ENCODE results near the gene AKAP8. TPM values are rescaled to one million over a fixed set of nuclear protein-coding genes. Genes with fewer than 3 reads are reported as not detected.
"Not testable (repeated sequence)": the region's sequence is repeated elsewhere in the genome, so short reads cannot be mapped to it uniquely, and the experiment has no call there.

Gene AKAP8
- total and polyA plus RNA-seq, 2 donors = 18.0 to 25.4 TPM

GRCh38 chr19:15360015-15360414 lies 19.6 kb downstream of the AKAP8 start:
- H3K27me3 ChIP-seq (ENCODE audit: control insufficient read depth in 2 of 2, insufficient read depth in 1 of 2, low read length in 1 of 2); DNase-seq (ENCODE audit: low read depth in 6 of 9, low spot score in 9 of 9); H3K4me3 ChIP-seq (ENCODE audit: low read length in 2 of 2); H3K4me1 ChIP-seq (ENCODE audit: control insufficient read depth in 2 of 2, insufficient read depth in 2 of 2, low read length in 2 of 2); H3K27ac ChIP-seq (ENCODE audit: low read depth in 1 of 2, low read length in 1 of 2); H3K9me3 ChIP-seq (ENCODE audit: control insufficient read depth in 2 of 2, insufficient read depth in 1 of 2, low read length in 1 of 2): not testable (repeated sequence)
- H3K36me3 ChIP-seq (ENCODE audit: control insufficient read depth in 2 of 2, insufficient read depth in 2 of 2, low read length in 1 of 2) = peaks cover 62 to 78% of the 10 kb centered on the region in 2 donors
- WGBS = 95% methylated on average over 4 of the region's 4 CpGs

GRCh38 chr19:15358918-15359317 lies 20.7 kb downstream of the AKAP8 start:
- no peak overlapping the region for H3K27ac ChIP-seq (ENCODE audit: low read depth in 1 of 2, low read length in 1 of 2)
- 91% methylated on average over 3 of the region's 3 CpGs for WGBS
- H3K4me1 ChIP-seq (ENCODE audit: control insufficient read depth in 2 of 2, insufficient read depth in 2 of 2, low read length in 2 of 2) = no peaks in the 10 kb centered on the region
- no peaks in the 10 kb centered on the region for H3K27me3 ChIP-seq (ENCODE audit: control insufficient read depth in 2 of 2, insufficient read depth in 1 of 2, low read length in 1 of 2)
- H3K36me3 ChIP-seq (ENCODE audit: control insufficient read depth in 2 of 2, insufficient read depth in 2 of 2, low read length in 1 of 2) = peaks cover 65 to 80% of the 10 kb centered on the region in 2 donors
- no peak for DNase-seq (ENCODE audit: low read depth in 6 of 9, low spot score in 9 of 9)
- no peak overlapping the region for H3K4me3 ChIP-seq (ENCODE audit: low read length in 2 of 2)
- H3K9me3 ChIP-seq (ENCODE audit: control insufficient read depth in 2 of 2, insufficient read depth in 1 of 2, low read length in 1 of 2) = peaks cover 0 to 5% of the 10 kb centered on the region in 2 donors

GRCh38 chr19:15357906-15358305 lies 21.7 kb downstream of the AKAP8 start:
- Histone ChIP-seq H3K36me3 (ENCODE audit: control insufficient read depth in 2 of 2, insufficient read depth in 2 of 2, low read length in 1 of 2) (peaks cover 71 to 89% of the 10 kb centered on the region in 2 donors), H3K27me3 (ENCODE audit: control insufficient read depth in 2 of 2, insufficient read depth in 1 of 2, low read length in 1 of 2) (no peaks in the 10 kb centered on the region), H3K9me3 (ENCODE audit: control insufficient read depth in 2 of 2, insufficient read depth in 1 of 2, low read length in 1 of 2) (peaks cover 0 to 5% of the 10 kb centered on the region in 2 donors), H3K27ac (ENCODE audit: low read depth in 1 of 2, low read length in 1 of 2) (no peak overlapping the region), H3K4me3 (ENCODE audit: low read length in 2 of 2) (no peak overlapping the region), H3K4me1 (ENCODE audit: control insufficient read depth in 2 of 2, insufficient read depth in 2 of 2, low read length in 2 of 2) (no peaks in the 10 kb centered on the region)
- over 99% methylated on average over 4 of the region's 4 CpGs for WGBS
- DNase-seq (ENCODE audit: low read depth in 6 of 9, low spot score in 9 of 9) = no peak

GRCh38 chr19:15354566-15355296 lies 24.9 kb downstream of the AKAP8 start:
- H3K4me3 ChIP-seq (ENCODE audit: low read length in 2 of 2) = no peak overlapping the region
- H3K4me1 ChIP-seq (ENCODE audit: control insufficient read depth in 2 of 2, insufficient read depth in 2 of 2, low read length in 2 of 2) = no peaks in the 10 kb centered on the region
- 97% methylated on average over 27 of the region's 27 CpGs for WGBS
- peaks cover 51 to 67% of the 10 kb centered on the region in 2 donors for H3K36me3 ChIP-seq (ENCODE audit: control insufficient read depth in 2 of 2, insufficient read depth in 2 of 2, low read length in 1 of 2)
- no peak overlapping the region for H3K27ac ChIP-seq (ENCODE audit: low read depth in 1 of 2, low read length in 1 of 2)
- H3K9me3 ChIP-seq (ENCODE audit: control insufficient read depth in 2 of 2, insufficient read depth in 1 of 2, low read length in 1 of 2) = no peaks in the 10 kb centered on the region
- no peaks in the 10 kb centered on the region for H3K27me3 ChIP-seq (ENCODE audit: control insufficient read depth in 2 of 2, insufficient read depth in 1 of 2, low read length in 1 of 2)
- DNase-seq (ENCODE audit: low read depth in 6 of 9, low spot score in 9 of 9) = no peak

- Histone ChIP-seq H3K9me3 (ENCODE audit: control insufficient read depth in 2 of 2, insufficient read depth in 1 of 2, low read length in 1 of 2) (no peaks in the 10 kb centered on the region), H3K4me3 (ENCODE audit: low read length in 2 of 2) (no peak overlapping the region), H3K4me1 (ENCODE audit: control insufficient read depth in 2 of 2, insufficient read depth in 2 of 2, low read length in 2 of 2) (no peaks in the 10 kb centered on the region), H3K27ac (ENCODE audit: low read depth in 1 of 2, low read length in 1 of 2) (no peak overlapping the region), H3K27me3 (ENCODE audit: control insufficient read depth in 2 of 2, insufficient read depth in 1 of 2, low read length in 1 of 2) (no peaks in the 10 kb centered on the region), H3K36me3 (ENCODE audit: control insufficient read depth in 2 of 2, insufficient read depth in 2 of 2, low read length in 1 of 2) (peaks cover 44 to 59% of the 10 kb centered on the region in 2 donors)
- WGBS = 91% methylated on average over 4 of the region's 4 CpGs
- no peak for DNase-seq (ENCODE audit: low read depth in 6 of 9, low spot score in 9 of 9)
Measured at GRCh38 chr19:15353908-15354307, 25.7 kb downstream of the AKAP8 start.

- DNase-seq (ENCODE audit: low read depth in 6 of 9, low spot score in 9 of 9); H3K4me1 ChIP-seq (ENCODE audit: control insufficient read depth in 2 of 2, insufficient read depth in 2 of 2, low read length in 2 of 2); H3K4me3 ChIP-seq (ENCODE audit: low read length in 2 of 2); H3K9me3 ChIP-seq (ENCODE audit: control insufficient read depth in 2 of 2, insufficient read depth in 1 of 2, low read length in 1 of 2); H3K27ac ChIP-seq (ENCODE audit: low read depth in 1 of 2, low read length in 1 of 2); H3K27me3 ChIP-seq (ENCODE audit: control insufficient read depth in 2 of 2, insufficient read depth in 1 of 2, low read length in 1 of 2): not testable (repeated sequence)
- 98% methylated on average over 8 of the region's 8 CpGs for WGBS
- H3K36me3 ChIP-seq (ENCODE audit: control insufficient read depth in 2 of 2, insufficient read depth in 2 of 2, low read length in 1 of 2) = peaks cover 32 to 45% of the 10 kb centered on the region in 2 donors
Measured at GRCh38 chr19:15352535-15352934, 27.1 kb downstream of the AKAP8 start.

GRCh38 chr19:15341328-15341727 lies 38.3 kb downstream of the AKAP8 start:
- DNase-seq (ENCODE audit: low read depth in 6 of 9, low spot score in 9 of 9); H3K4me3 ChIP-seq (ENCODE audit: low read length in 2 of 2); H3K9me3 ChIP-seq (ENCODE audit: control insufficient read depth in 2 of 2, insufficient read depth in 1 of 2, low read length in 1 of 2); H3K27ac ChIP-seq (ENCODE audit: low read depth in 1 of 2, low read length in 1 of 2); H3K27me3 ChIP-seq (ENCODE audit: control insufficient read depth in 2 of 2, insufficient read depth in 1 of 2, low read length in 1 of 2); H3K4me1 ChIP-seq (ENCODE audit: control insufficient read depth in 2 of 2, insufficient read depth in 2 of 2, low read length in 2 of 2); H3K36me3 ChIP-seq (ENCODE audit: control insufficient read depth in 2 of 2, insufficient read depth in 2 of 2, low read length in 1 of 2): not testable (repeated sequence)
- 97% methylated on average over 11 of the region's 11 CpGs for WGBS

GRCh38 chr19:15340086-15340485 lies 39.5 kb downstream of the AKAP8 start:
- WGBS = 97% methylated on average over 4 of the region's 4 CpGs
- DNase-seq (ENCODE audit: low read depth in 6 of 9, low spot score in 9 of 9) = no peak

GRCh38 chr19:15337202-15337601 lies 42.4 kb downstream of the AKAP8 start:
- Histone ChIP-seq H3K27ac (ENCODE audit: low read depth in 1 of 2, low read length in 1 of 2) (no peak overlapping the region), H3K9me3 (ENCODE audit: control insufficient read depth in 2 of 2, insufficient read depth in 1 of 2, low read length in 1 of 2) (no peaks in the 10 kb centered on the region), H3K4me1 (ENCODE audit: control insufficient read depth in 2 of 2, insufficient read depth in 2 of 2, low read length in 2 of 2) (peaks cover 4 to 12% of the 10 kb centered on the region in 2 donors), H3K27me3 (ENCODE audit: control insufficient read depth in 2 of 2, insufficient read depth in 1 of 2, low read length in 1 of 2) (no peaks in the 10 kb centered on the region), H3K4me3 (ENCODE audit: low read length in 2 of 2) (no peak overlapping the region), H3K36me3 (ENCODE audit: control insufficient read depth in 2 of 2, insufficient read depth in 2 of 2, low read length in 1 of 2) (no peaks in the 10 kb centered on the region)
- WGBS = 96% methylated on average over 8 of the region's 8 CpGs
- DNase-seq (ENCODE audit: low read depth in 6 of 9, low spot score in 9 of 9) = no peak

More at GRCh38 chr19:15340086-15340485, 39.5 kb downstream of the AKAP8 start:
- no peak overlapping the region for H3K27ac ChIP-seq (ENCODE audit: low read depth in 1 of 2, low read length in 1 of 2)
- H3K27me3 ChIP-seq (ENCODE audit: control insufficient read depth in 2 of 2, insufficient read depth in 1 of 2, low read length in 1 of 2) = no peaks in the 10 kb centered on the region
- no peaks in the 10 kb centered on the region for H3K36me3 ChIP-seq (ENCODE audit: control insufficient read depth in 2 of 2, insufficient read depth in 2 of 2, low read length in 1 of 2)
- H3K4me3 ChIP-seq (ENCODE audit: low read length in 2 of 2) = no peak overlapping the region
- no peaks in the 10 kb centered on the region for H3K4me1 ChIP-seq (ENCODE audit: control insufficient read depth in 2 of 2, insufficient read depth in 2 of 2, low read length in 2 of 2)
- H3K9me3 ChIP-seq (ENCODE audit: control insufficient read depth in 2 of 2, insufficient read depth in 1 of 2, low read length in 1 of 2) = no peaks in the 10 kb centered on the region

All from thymus (tissue), 11 donors.